ENCODE measurements around the gene OR10H1.
"Not testable (repeated sequence)": the region's sequence is repeated elsewhere in the genome, so short reads cannot be mapped to it uniquely, and the experiment has no call there.

Gene OR10H1

GRCh38 chr19:15815306-15815705, at the start of gene OR10H1:
Gene OR10H1 (minus strand): TSS chr19:15815664. CDS start chr19:15808037, 7,627 bp downstream.
- DNase-seq (ENCODE audit: low read depth), result no peak

GRCh38 chr19:15864824-15865223, 49.4 kb upstream of the OR10H1 start:
- DNase-seq (ENCODE audit: low read depth), result no peak

- no peak for DNase-seq (ENCODE audit: low read depth)
Measured at GRCh38 chr19:15863272-15863671, 47.8 kb upstream of the OR10H1 start.

GRCh38 chr19:15862444-15862843, 47.0 kb upstream of the OR10H1 start:
- DNase-seq (ENCODE audit: low read depth), result no peak

GRCh38 chr19:15860522-15860921, 45.1 kb upstream of the OR10H1 start:
- DNase-seq (ENCODE audit: low read depth), result no peak

- no peak for DNase-seq (ENCODE audit: low read depth)
Measured at GRCh38 chr19:15859187-15859586, 43.7 kb upstream of the OR10H1 start.

- DNase-seq (ENCODE audit: low read depth), result no peak
Measured at GRCh38 chr19:15850385-15850784, 34.9 kb upstream of the OR10H1 start.

GRCh38 chr19:15846923-15847322, 31.5 kb upstream of the OR10H1 start:
- DNase-seq (ENCODE audit: low read depth), result no peak

- not testable (repeated sequence) for DNase-seq (ENCODE audit: low read depth)
Measured at GRCh38 chr19:15843894-15844222, 28.4 kb upstream of the OR10H1 start.

GRCh38 chr19:15843203-15843893, 27.9 kb upstream of the OR10H1 start:
- DNase-seq (ENCODE audit: low read depth), result no peak

- DNase-seq (ENCODE audit: low read depth), result no peak
Measured at GRCh38 chr19:15841875-15842569, 26.6 kb upstream of the OR10H1 start.

- DNase-seq (ENCODE audit: low read depth), result no peak
Measured at GRCh38 chr19:15840833-15841232, 25.4 kb upstream of the OR10H1 start.

- DNase-seq (ENCODE audit: low read depth), result not testable (repeated sequence)
Measured at GRCh38 chr19:15839888-15840287, 24.4 kb upstream of the OR10H1 start.

- DNase-seq (ENCODE audit: low read depth), result no peak
Measured at GRCh38 chr19:15838351-15838750, 22.9 kb upstream of the OR10H1 start.

GRCh38 chr19:15837221-15837731, 21.8 kb upstream of the OR10H1 start:
- no peak for DNase-seq (ENCODE audit: low read depth)

- peak; percentile 60 for DNase-seq (ENCODE audit: low read depth)
Measured at GRCh38 chr19:15836330-15837220, 21.1 kb upstream of the OR10H1 start.

- not testable (repeated sequence) for DNase-seq (ENCODE audit: low read depth)
Measured at GRCh38 chr19:15835565-15836329, 20.3 kb upstream of the OR10H1 start.

GRCh38 chr19:15834232-15834631, 18.8 kb upstream of the OR10H1 start:
- not testable (repeated sequence) for DNase-seq (ENCODE audit: low read depth)

- no peak for DNase-seq (ENCODE audit: low read depth)
Measured at GRCh38 chr19:15831626-15832025, 16.2 kb upstream of the OR10H1 start.

GRCh38 chr19:15829786-15830185, 14.3 kb upstream of the OR10H1 start:
- DNase-seq (ENCODE audit: low read depth), result no peak

- DNase-seq (ENCODE audit: low read depth), result no peak
Measured at GRCh38 chr19:15829306-15829698, 13.8 kb upstream of the OR10H1 start.
